IMR-90 (cell line): ENCODE data around the gene EXOC4.

Source experiments
- MXI1 ChIP-seq: IDR thresholded peaks from 2 replicates; pipeline ENCODE4 v1.6.1; 2012; ENCODE audit warnings: low read depth, mild to moderate bottlenecking, low read length, moderate library complexity, borderline replicate concordance
- RAD21 ChIP-seq: IDR thresholded peaks from 2 replicates; pipeline ENCODE4 v1.6.1; 2012; ENCODE audit warnings: low read length, improper control_type of control experiment
- RFX5 ChIP-seq: IDR thresholded peaks from 2 replicates; pipeline ENCODE4 v1.8.0; 2012; ENCODE audit warnings: low read depth, mild to moderate bottlenecking, low read length, moderate library complexity

GRCh38 chr7:133207687-133208086, 45.2 kb upstream of the EXOC4 start:
- TF ChIP-seq RAD21 (peak; percentile 9; the same call in 1 of the 2 replicates), RFX5 (no peak), MXI1 (no peak)
